NB4 (cell line): ENCODE results near the gene KRT74.

Source experiments
- CTCF ChIP-seq: IDR thresholded peaks from one replicate; pipeline ENCODE4 v1.5.1; 2012; ENCODE audit warnings: low read depth, low read length
- MAX ChIP-seq: IDR thresholded peaks from 2 replicates; pipeline ENCODE4 v1.6.1; 2011; ENCODE audit warnings: low read depth, low read length
- POLR2A ChIP-seq: IDR thresholded peaks from 2 replicates; pipeline ENCODE4 v1.6.1; 2011; ENCODE audit warnings: mild to moderate bottlenecking; ENCODE audit not compliant: insufficient read length; ENCODE audit errors: extremely low read depth

- no peak for TF ChIP-seq POLR2A
- TF ChIP-seq CTCF: no peak
- no peak for TF ChIP-seq MAX
These were observed 47.8 kb downstream of the KRT74 start for GRCh38 chr12:52525661-52526499.
